Measurements from ENCODE around the gene ACP4. TPM values are rescaled to one million over a fixed set of nuclear protein-coding genes. Genes with fewer than 3 reads are reported as not detected.

Gene ACP4
- polyA plus RNA-seq, 2 donors: not detected

GRCh38 chr19:50823389-50824042 lies 33.3 kb downstream of the ACP4 start, which contains the start of gene KLK1:
Gene KLK1, minus strand, starts transcription at chr19:50823787. Its CDS starts 39 bp downstream, at chr19:50823748.
- Histone ChIP-seq H3K4me1 (ENCODE audit: control insufficient read depth in 2 of 2, insufficient read depth in 2 of 2, low read length in 1 of 2) (peaks cover 2 to 3% of the 10 kb centered on the region in 2 donors), H3K4me3 (ENCODE audit: low read depth in 1 of 2, low read length in 2 of 2) (no peak within 1 kb of the TSS), H3K9me3 (ENCODE audit: control insufficient read depth in 2 of 2, insufficient read depth in 1 of 2, low read depth in 1 of 2, low read length in 1 of 2) (peaks cover 2 to 3% of the 10 kb centered on the region in 2 donors), H3K27ac (ENCODE audit: low read depth in 2 of 2, low read length in 1 of 2) (no peak within 1 kb of the TSS), H3K36me3 (ENCODE audit: control insufficient read depth in 2 of 2, insufficient read depth in 2 of 2, low read length in 1 of 2) (no peaks in the 10 kb centered on the region), H3K27me3 (ENCODE audit: control insufficient read depth in 1 of 2, insufficient read depth in 2 of 2, low read length in 2 of 2) (peaks cover 0 to 5% of the 10 kb centered on the region in 2 donors)
- WGBS, 2 donors: 36 to 52% methylated on average over 12 to 14 of the region's 14 CpGs

DNA sequence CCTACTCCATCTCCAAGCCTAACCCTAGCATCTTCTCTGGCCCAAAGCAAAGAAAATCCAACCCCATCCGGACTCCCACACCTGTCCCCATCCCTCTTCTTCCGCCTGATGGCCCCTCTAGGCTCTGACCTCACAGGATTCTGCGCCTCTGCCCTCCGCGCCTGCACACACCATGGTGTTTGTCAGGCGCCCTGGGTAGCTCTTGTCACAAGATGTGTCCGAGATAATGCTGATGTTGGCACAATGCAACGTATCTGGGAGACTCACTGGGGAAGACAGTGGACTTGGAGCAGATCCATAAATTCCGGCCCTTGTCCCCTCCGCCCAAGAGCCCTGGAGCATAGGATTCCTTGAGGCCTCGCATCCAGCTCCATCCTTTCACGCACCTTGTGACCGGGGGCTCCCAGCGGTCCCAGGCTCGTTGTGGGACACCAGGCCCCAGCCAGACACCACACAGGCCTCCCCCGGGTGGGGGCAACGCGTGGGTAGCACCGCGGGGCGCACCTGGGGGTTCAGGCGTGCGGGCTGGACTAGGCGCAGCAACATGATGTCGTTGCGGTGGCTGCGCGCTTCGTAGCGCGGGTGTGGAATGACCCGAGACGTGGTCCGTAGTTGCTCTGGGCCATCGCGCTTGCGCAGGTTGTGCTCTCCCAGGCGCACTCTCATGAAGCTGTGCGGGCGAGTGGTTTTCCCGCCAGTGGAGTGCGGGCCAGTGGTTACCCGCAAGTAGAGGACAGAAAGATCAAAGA lies 36.5 kb downstream of the ACP4 start:
- Histone ChIP-seq H3K4me3 (ENCODE audit: low read depth in 1 of 2, low read length in 2 of 2) (no peak overlapping the region), H3K4me1 (ENCODE audit: control insufficient read depth in 2 of 2, insufficient read depth in 2 of 2, low read length in 1 of 2) (no peaks in the 10 kb centered on the region), H3K27ac (ENCODE audit: low read depth in 2 of 2, low read length in 1 of 2) (no peak overlapping the region), H3K36me3 (ENCODE audit: control insufficient read depth in 2 of 2, insufficient read depth in 2 of 2, low read length in 1 of 2) (no peaks in the 10 kb centered on the region), H3K27me3 (ENCODE audit: control insufficient read depth in 1 of 2, insufficient read depth in 2 of 2, low read length in 2 of 2) (no peaks in the 10 kb centered on the region), H3K9me3 (ENCODE audit: control insufficient read depth in 2 of 2, insufficient read depth in 1 of 2, low read depth in 1 of 2, low read length in 1 of 2) (peaks cover 0 to 2% of the 10 kb centered on the region in 2 donors)
- WGBS, 2 donors: 80 to 82% methylated on average over 43 of the region's 43 CpGs

DNA sequence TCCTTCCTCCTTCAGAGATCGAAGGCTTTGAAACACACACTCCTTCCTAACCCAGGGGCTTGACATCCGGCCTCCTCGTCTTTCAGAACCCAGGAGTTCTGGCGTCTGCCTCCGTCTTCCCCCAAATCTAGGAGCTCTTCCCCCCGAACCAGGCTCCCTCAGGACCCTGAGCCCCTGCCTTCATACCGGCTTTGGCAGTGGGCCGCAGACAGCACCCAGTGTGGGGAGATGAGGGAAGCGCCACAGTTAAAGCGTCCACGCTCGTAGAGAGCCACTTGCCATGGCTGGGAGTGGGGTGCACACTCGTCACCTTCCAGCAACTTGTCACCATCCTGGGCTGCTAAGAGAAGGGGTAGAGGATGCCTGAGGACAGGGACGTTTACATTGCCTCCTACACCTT lies 37.3 kb downstream of the ACP4 start:
- WGBS, 2 donors: 83 to 88% methylated on average over 14 of the region's 14 CpGs
- no peaks in the 10 kb centered on the region for H3K27me3 ChIP-seq (ENCODE audit: control insufficient read depth in 1 of 2, insufficient read depth in 2 of 2, low read length in 2 of 2)
- H3K9me3 ChIP-seq (ENCODE audit: control insufficient read depth in 2 of 2, insufficient read depth in 1 of 2, low read depth in 1 of 2, low read length in 1 of 2): peaks cover 0 to 2% of the 10 kb centered on the region in 2 donors
- no peak overlapping the region for H3K4me3 ChIP-seq (ENCODE audit: low read depth in 1 of 2, low read length in 2 of 2)
- no peaks in the 10 kb centered on the region for H3K4me1 ChIP-seq (ENCODE audit: control insufficient read depth in 2 of 2, insufficient read depth in 2 of 2, low read length in 1 of 2)
- H3K36me3 ChIP-seq (ENCODE audit: control insufficient read depth in 2 of 2, insufficient read depth in 2 of 2, low read length in 1 of 2): no peaks in the 10 kb centered on the region
- no peak overlapping the region for H3K27ac ChIP-seq (ENCODE audit: low read depth in 2 of 2, low read length in 1 of 2)

DNA sequence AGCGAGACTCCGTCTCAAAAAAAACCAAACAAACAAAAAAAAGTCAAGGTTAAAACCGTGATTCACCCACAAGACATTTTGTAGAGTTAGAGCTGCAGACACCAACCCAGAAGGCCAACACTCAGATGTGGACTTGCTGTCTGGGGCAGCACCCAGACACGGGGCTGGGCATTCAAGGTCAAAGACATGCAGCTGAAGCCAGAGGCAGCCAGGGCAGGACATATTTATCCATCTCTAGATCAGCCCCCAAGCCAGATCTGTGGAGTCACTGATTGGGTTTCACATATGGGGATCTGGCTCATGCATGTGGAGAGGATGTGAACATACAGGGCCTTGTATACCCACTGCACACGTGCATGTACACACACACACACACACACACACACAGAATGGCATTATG lies 39.6 kb downstream of the ACP4 start:
- Histone ChIP-seq H3K27ac (ENCODE audit: low read depth in 2 of 2, low read length in 1 of 2) (no peak overlapping the region), H3K9me3 (ENCODE audit: control insufficient read depth in 2 of 2, insufficient read depth in 1 of 2, low read depth in 1 of 2, low read length in 1 of 2) (peaks cover 0 to 2% of the 10 kb centered on the region in 2 donors), H3K4me3 (ENCODE audit: low read depth in 1 of 2, low read length in 2 of 2) (no peak overlapping the region), H3K36me3 (ENCODE audit: control insufficient read depth in 2 of 2, insufficient read depth in 2 of 2, low read length in 1 of 2) (no peaks in the 10 kb centered on the region), H3K4me1 (ENCODE audit: control insufficient read depth in 2 of 2, insufficient read depth in 2 of 2, low read length in 1 of 2) (no peaks in the 10 kb centered on the region), H3K27me3 (ENCODE audit: control insufficient read depth in 1 of 2, insufficient read depth in 2 of 2, low read length in 2 of 2) (no peaks in the 10 kb centered on the region)
- 68 to 71% methylated on average over 5 of the region's 5 CpGs for WGBS, 2 donors

DNA sequence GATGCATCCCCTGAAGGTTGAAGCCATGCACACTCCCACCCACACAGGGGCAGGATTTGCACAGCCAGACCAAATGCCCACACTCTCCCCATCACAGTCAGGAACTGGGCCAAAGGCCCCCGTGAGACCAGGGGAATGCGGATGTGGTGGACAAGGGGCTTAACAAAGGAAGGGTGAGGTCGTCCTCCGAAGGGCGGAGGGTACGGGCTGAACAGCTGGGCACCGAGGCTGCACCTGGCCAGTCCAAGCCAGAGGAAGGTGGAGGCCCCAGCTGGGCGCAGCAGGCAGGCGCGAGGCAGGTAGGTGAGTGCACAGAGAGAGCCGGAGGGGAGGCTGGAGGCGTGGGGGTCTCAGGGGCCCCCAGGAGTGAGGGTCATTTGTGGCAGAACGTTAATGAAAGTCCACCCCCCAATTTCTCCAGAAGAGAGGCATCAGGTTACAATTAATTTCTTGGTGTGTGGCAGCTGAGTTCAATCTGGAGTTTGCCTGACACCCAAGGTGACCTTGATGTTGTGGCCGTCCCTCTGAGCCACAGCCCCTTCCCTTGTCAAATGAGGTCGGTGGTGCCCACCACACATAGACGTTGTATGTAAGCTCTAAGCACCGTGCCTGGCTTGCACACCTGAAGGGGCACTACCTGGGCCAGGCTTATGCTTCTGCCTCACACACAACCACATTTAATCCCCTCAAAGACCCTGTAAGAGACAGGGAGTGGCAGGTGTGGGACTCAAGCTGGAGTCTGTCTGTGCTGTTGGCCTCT lies 40.2 kb downstream of the ACP4 start:
- Histone ChIP-seq H3K4me3 (ENCODE audit: low read depth in 1 of 2, low read length in 2 of 2) (no peak overlapping the region), H3K27ac (ENCODE audit: low read depth in 2 of 2, low read length in 1 of 2) (no peak overlapping the region), H3K4me1 (ENCODE audit: control insufficient read depth in 2 of 2, insufficient read depth in 2 of 2, low read length in 1 of 2) (no peaks in the 10 kb centered on the region), H3K36me3 (ENCODE audit: control insufficient read depth in 2 of 2, insufficient read depth in 2 of 2, low read length in 1 of 2) (no peaks in the 10 kb centered on the region), H3K27me3 (ENCODE audit: control insufficient read depth in 1 of 2, insufficient read depth in 2 of 2, low read length in 2 of 2) (no peaks in the 10 kb centered on the region), H3K9me3 (ENCODE audit: control insufficient read depth in 2 of 2, insufficient read depth in 1 of 2, low read depth in 1 of 2, low read length in 1 of 2) (peaks cover 0 to 2% of the 10 kb centered on the region in 2 donors)
- WGBS, 2 donors: 44 to 50% methylated on average over 17 of the region's 17 CpGs

GRCh38 chr19:50831026-50831396 lies 40.8 kb downstream of the ACP4 start:
- Histone ChIP-seq H3K27me3 (ENCODE audit: control insufficient read depth in 1 of 2, insufficient read depth in 2 of 2, low read length in 2 of 2) (no peaks in the 10 kb centered on the region), H3K4me1 (ENCODE audit: control insufficient read depth in 2 of 2, insufficient read depth in 2 of 2, low read length in 1 of 2) (peaks cover 0 to under 1% of the 10 kb centered on the region in 2 donors), H3K9me3 (ENCODE audit: control insufficient read depth in 2 of 2, insufficient read depth in 1 of 2, low read depth in 1 of 2, low read length in 1 of 2) (peaks cover 0 to 2% of the 10 kb centered on the region in 2 donors), H3K27ac (ENCODE audit: low read depth in 2 of 2, low read length in 1 of 2) (no peak overlapping the region), H3K36me3 (ENCODE audit: control insufficient read depth in 2 of 2, insufficient read depth in 2 of 2, low read length in 1 of 2) (no peaks in the 10 kb centered on the region), H3K4me3 (ENCODE audit: low read depth in 1 of 2, low read length in 2 of 2) (no peak overlapping the region)
- 69 to 74% methylated on average over 7 of the region's 7 CpGs for WGBS, 2 donors

DNA sequence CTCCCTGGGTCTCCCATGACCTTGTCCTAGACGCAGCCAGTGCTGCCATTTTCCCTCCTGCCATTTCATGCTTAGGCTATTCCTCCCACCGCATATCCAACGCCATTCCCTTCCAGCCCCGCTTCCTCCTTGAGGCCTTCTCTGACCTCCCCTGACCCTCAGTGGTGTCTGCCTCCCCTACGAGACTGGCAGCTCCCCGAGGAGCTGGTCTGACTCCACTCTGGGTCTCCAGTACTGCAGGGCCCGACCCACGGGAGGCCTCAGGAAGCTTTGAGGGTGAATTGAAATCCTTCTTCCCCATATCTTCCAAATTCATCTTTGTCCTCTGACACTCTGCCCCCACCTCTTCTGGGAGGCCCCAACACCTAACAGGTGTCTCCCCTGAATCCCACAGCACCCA lies 42.5 kb downstream of the ACP4 start:
- Histone ChIP-seq H3K4me1 (ENCODE audit: control insufficient read depth in 2 of 2, insufficient read depth in 2 of 2, low read length in 1 of 2) (peaks cover 0 to 5% of the 10 kb centered on the region in 2 donors), H3K27me3 (ENCODE audit: control insufficient read depth in 1 of 2, insufficient read depth in 2 of 2, low read length in 2 of 2) (no peaks in the 10 kb centered on the region), H3K9me3 (ENCODE audit: control insufficient read depth in 2 of 2, insufficient read depth in 1 of 2, low read depth in 1 of 2, low read length in 1 of 2) (no peaks in the 10 kb centered on the region), H3K36me3 (ENCODE audit: control insufficient read depth in 2 of 2, insufficient read depth in 2 of 2, low read length in 1 of 2) (no peaks in the 10 kb centered on the region), H3K4me3 (ENCODE audit: low read depth in 1 of 2, low read length in 2 of 2) (no peak overlapping the region), H3K27ac (ENCODE audit: low read depth in 2 of 2, low read length in 1 of 2) (no peak overlapping the region)
- WGBS, 2 donors: 89% methylated on average over 8 of the region's 8 CpGs

GRCh38 chr19:50833117-50833801 lies 43.0 kb downstream of the ACP4 start, which contains the start of gene KLK15:
Gene KLK15, minus strand, starts transcription at chr19:50833574. Its CDS starts 2,082 bp downstream, at chr19:50831492.
- Histone ChIP-seq H3K27ac (ENCODE audit: low read depth in 2 of 2, low read length in 1 of 2) (no peak within 1 kb of the TSS), H3K4me1 (ENCODE audit: control insufficient read depth in 2 of 2, insufficient read depth in 2 of 2, low read length in 1 of 2) (peaks cover 0 to 5% of the 10 kb centered on the region in 2 donors), H3K4me3 (ENCODE audit: low read depth in 1 of 2, low read length in 2 of 2) (no peak within 1 kb of the TSS), H3K27me3 (ENCODE audit: control insufficient read depth in 1 of 2, insufficient read depth in 2 of 2, low read length in 2 of 2) (no peaks in the 10 kb centered on the region), H3K9me3 (ENCODE audit: control insufficient read depth in 2 of 2, insufficient read depth in 1 of 2, low read depth in 1 of 2, low read length in 1 of 2) (no peaks in the 10 kb centered on the region), H3K36me3 (ENCODE audit: control insufficient read depth in 2 of 2, insufficient read depth in 2 of 2, low read length in 1 of 2) (no peaks in the 10 kb centered on the region)
- 69 to 74% methylated on average over 8 of the region's 8 CpGs for WGBS, 2 donors

- Histone ChIP-seq H3K4me1 (ENCODE audit: control insufficient read depth in 2 of 2, insufficient read depth in 2 of 2, low read length in 1 of 2) (peaks cover 0 to 5% of the 10 kb centered on the region in 2 donors), H3K4me3 (ENCODE audit: low read depth in 1 of 2, low read length in 2 of 2) (no peak overlapping the region), H3K27ac (ENCODE audit: low read depth in 2 of 2, low read length in 1 of 2) (no peak overlapping the region), H3K27me3 (ENCODE audit: control insufficient read depth in 1 of 2, insufficient read depth in 2 of 2, low read length in 2 of 2) (no peaks in the 10 kb centered on the region), H3K36me3 (ENCODE audit: control insufficient read depth in 2 of 2, insufficient read depth in 2 of 2, low read length in 1 of 2) (no peaks in the 10 kb centered on the region), H3K9me3 (ENCODE audit: control insufficient read depth in 2 of 2, insufficient read depth in 1 of 2, low read depth in 1 of 2, low read length in 1 of 2) (no peaks in the 10 kb centered on the region)
- 95 to 98% methylated on average over 6 of the region's 6 CpGs for WGBS, 2 donors
Measured at GRCh38 chr19:50833802-50834167, 43.6 kb downstream of the ACP4 start.
